CD4-positive, alpha-beta T cell treated with Interleukin-21 for 1 hour (primary cell): Measurements from ENCODE around the gene SPDYE16.
"Not testable (repeated sequence)": the region's sequence is repeated elsewhere in the genome, so short reads cannot be mapped to it uniquely, and the experiment has no call there.

Experiments
- DNase-seq: peaks from one replicate; pipeline ENCODE4 v3.0.0-alpha.2; 2020

SPDYE16 gene

DNA sequence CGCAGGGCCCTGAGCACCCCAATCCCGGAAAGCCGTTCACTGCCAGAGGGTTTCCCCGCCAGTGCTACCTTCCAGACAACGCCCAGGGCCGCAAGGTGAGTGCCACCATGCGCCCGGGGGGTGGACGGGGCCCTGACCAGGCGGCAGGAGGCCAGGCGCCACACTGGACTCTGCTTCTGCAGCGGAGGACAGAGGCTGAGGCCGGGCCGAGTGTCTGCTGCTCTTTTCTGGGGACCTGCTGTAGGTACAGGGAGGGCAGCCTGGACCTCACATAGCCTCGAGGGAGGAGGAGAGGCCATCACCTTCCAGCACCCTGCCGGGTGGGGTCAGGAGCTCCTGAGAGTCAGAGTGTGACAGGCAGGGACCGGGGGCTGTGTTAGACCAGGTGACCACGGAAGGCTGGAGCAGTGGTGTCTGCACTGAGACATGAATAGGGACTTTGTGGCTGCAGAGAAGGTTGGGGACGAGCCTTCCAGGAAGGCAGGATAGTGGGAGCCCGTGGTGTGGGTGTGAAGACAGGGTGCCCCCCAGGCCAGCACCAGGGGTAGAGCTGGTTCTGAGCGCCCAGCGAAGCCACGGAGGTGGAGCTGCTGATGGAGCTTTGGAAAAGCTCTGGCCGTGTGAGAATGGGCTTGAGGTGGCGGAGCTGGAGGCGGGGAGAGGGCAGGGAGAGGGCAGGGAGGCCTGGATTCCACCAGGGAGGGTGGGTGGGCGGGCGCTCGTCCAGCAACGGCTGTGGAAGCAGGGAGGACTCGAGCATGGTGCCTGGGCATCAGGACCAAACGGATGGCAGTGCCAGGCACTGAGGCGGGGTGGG, 38.5 kb downstream of the SPDYE16 start:
- not testable (repeated sequence) for DNase-seq

DNA sequence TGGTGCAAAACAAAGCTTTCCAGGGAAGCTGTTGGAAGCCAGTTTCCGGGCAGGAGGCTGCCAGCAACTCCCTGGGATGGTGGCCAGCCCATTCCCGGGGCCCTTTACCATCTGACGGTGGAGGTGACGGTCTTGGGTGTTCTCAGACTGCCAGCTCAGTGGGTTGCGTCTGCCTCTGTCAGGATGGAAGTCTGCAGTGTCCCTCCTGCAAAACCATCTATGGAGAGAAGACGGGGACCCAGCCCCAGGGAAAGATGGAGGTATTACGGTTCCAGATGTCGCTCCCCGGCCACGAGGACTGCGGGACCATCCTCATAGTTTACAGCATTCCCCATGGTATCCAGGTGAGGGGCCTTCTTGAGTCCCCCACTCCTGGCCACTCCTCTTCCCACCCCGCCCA, 39.9 kb downstream of the SPDYE16 start:
- not testable (repeated sequence) for DNase-seq

DNA sequence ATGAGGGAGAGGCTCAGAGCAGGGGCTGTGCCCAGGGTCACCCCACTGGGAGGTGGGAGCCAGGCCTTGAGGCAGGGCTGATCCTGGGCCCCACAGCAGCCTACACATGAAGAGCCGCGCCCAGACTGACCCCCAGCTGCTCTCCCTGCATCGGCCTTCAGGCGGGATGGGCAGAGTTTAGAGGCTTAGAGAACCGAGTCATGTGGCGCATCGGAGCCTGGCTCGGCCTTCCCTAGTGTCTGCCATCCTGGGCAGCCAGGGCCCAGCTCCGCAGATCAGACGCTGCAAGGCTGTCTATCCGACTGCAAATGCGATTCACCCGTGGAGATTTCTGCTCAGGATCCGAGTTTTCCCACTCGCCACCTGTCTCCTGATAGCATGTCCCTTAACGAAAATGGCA, 40.3 kb downstream of the SPDYE16 start:
- DNase-seq: not testable (repeated sequence)

DNA sequence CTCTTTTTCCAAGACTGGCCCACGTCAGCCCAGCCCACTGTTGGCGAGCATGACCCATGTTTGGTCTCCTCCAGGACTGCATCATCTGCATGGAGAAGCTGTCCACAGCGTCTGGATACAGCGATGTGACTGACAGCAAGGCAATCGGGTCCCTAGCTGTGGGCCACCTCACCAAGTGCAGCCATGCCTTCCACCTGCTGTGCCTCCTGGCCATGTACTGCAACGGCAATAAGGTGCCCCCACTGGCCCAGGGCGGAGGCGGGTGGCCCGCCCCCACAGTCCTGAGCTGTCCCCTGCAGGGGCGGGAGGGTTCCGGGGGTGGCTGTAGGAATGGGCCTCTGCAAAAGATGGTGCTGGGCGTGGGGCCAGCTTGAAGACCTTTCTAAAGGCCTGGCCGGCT, 40.9 kb downstream of the SPDYE16 start:
- not testable (repeated sequence) for DNase-seq

DNA sequence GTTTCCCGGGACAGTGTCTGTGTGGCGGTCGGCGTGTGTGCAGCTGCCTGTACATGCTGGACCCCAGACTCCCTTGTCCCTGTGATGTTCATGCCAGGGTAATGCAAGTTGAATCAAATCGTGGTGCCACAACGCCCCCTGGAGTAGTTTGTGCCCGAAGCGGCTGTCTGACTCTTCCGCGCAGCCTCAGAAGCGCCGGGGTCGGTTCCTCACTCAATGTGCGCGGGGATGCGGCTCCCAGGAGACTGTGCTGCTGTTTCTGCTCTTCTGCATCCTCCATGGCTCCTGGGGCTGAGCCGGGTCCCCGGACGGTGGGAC, 43.2 kb downstream of the SPDYE16 start:
- DNase-seq: not testable (repeated sequence)

DNA sequence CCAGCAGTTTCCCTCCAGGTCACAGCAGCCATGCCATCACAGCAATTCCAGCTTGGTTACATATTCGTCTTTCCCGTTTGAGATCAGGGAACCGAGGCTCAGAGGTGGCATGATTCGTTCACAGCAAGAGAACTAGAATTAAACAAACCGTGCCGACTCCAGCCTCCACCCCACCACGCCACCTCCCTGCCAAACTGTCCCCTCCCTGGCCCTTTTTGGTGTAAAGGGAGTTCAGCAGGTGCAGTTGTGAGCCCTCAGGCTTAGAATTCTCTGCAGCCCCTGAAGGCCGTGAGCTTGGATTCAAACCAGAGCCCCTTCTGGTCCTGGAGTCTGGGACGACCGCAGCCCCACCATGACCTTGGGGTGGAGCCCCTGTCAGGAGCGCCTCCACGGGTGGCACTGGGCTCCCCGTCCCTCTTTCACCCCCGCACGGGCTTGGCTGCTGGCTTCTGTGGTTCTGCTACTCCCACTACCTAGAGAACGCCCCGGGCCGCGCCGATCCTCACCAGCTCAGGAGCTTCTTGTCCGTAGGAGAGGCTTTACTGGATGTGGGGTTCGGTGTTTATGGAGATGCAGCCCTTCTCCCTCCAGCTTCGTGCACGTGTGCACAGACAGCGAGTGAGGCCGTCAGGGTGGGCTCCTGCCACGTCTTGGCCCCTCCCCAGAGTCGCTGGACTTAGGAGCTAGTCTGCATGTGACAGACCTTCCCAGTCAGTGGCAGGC, 43.7 kb downstream of the SPDYE16 start:
- not testable (repeated sequence) for DNase-seq

DNA sequence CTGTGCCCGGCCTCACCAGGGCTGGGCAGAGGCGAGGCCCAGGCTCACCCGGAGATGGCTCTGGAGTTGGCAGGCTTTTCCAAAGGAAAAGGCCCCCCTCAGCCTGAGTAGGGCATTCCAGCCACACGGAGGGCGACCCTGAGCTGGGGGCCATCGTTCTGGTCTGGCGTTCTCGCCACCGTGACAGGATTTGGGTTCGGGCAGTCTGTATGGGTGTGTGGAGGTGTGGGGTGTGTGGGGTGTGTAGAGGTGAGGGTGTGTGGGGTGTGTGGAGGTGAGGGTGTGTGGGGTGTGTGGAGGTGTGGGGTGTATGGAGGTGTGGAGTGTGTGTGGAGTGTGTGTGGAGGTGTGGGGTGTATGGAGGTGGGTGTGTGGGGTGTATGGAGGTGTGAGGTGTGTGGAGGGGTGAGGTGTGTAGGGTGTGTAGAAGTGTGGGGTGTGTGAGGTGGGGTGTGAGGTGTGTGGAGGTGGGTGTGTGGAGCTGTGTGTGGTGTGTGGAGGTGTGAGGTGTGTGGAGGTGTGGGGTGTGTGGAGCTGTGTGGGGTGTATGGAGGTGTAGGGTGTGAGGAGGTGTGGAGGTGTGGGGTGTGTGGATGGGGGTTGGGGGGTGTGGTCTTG, 44.4 kb downstream of the SPDYE16 start:
- DNase-seq: not testable (repeated sequence)

DNA sequence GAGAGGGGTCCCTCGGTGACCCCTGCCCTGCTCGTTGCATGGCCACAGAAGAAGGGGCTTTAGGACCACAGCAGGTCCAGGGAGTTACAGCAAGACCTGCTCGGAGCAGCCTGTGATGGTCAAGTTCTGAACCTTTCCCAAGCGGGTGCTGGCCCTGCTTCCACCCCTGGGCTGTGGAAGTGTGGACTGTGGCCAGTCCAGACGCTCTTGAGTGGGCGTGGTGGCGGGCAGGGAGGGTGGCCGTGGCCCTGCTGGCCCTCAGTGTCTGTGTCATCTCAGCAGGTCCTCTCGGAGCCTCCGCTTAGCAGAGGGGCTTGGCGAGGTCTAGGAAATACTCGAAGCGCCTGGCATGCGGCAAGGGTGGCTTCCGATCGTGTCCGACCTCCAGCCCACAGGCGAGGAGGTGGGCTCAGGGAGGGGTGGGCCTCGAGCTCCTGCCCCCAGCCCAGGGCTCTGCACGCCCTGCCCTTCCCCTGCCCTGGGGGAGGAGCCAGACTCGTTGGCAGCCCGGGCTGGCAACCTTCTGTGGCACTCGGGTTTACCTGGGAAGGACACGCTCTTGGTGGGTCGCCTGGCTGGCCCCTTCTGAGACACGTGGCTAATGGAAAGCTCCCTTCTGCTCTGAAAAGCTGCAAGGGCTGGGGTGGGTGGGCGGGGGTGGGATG, 45.0 kb downstream of the SPDYE16 start:
- not testable (repeated sequence) for DNase-seq

DNA sequence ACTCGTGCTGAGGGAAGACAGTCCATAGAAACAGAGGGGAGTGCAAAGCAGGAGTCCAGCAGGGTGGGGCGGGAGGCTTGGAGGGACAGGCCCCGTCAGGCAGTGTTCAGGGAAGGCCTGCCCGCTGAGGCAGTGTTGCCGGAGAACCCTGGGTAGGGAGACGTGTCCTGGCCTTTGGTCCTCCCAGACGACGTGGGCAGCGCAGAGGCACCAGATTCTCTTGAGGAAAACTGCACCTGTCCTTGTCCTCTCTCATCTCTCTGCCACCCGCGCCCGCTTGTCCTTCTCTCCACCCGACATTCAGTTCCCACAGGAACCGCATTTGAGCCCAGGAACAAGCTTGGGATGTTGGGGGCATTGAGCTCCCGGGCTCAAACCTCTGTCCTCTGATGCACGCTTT, 47.4 kb downstream of the SPDYE16 start:
- DNase-seq: not testable (repeated sequence)

DNA sequence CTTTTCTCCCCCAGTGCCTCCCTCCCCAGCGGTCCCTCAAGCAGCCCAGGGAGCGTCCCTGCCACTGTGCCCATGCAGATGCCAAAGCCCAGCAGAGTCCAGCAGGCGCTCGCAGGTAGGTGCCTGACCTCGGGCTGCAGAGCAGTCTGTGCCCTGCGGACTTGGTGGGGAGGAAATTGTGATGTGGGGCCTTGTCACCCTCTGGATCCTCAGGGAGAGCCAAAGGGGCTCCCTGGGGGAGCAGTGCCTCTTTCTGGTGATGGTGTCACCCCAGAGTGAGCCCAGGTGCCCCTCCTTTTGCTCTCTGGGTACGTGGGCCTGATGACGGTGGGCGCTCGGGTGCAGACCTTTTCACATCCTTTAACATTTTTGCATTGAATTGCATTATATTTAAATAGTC, 51.0 kb downstream of the SPDYE16 start:
- DNase-seq: not testable (repeated sequence)

DNA sequence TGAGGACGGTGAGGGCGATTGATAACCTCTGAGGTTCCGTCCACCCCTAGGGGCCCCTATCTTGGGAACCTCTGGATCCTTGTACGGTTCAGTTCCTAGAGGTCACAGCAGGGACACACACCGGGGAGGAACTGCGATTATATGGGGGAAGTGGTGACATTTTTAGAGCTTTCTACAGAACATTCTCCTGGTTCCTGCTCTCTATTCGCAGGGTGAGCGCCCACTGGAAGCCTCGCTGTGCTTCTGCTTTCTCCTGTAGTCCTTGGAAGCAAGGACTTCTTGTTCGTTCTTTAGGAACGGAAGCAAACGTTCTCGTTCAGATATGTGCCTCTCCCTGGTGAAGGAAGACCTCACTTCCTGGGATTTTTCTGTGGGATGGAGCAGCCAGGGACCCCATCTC, 55.1 kb downstream of the SPDYE16 start:
- not testable (repeated sequence) for DNase-seq

DNA sequence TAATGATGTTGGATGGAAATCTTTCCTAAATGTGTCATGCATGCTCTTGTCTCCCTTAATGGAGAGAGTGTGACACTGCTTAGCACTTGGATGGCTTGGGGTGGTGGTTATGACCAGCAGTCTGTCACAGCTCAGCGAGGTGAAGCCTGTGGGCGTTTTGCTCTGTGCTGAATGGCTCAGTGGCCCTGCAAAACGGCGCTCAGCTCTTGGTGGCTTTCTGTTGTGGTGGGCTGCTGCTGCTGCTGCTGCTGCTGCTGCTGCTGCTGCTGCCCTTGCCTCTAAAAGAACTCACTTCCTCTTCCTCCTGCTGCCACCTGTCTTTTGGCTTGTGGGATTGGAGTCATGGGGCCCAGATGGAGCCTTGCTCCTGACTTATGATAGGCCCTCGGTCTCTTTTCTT, 56.5 kb downstream of the SPDYE16 start:
- peak; percentile 30 for DNase-seq

DNA sequence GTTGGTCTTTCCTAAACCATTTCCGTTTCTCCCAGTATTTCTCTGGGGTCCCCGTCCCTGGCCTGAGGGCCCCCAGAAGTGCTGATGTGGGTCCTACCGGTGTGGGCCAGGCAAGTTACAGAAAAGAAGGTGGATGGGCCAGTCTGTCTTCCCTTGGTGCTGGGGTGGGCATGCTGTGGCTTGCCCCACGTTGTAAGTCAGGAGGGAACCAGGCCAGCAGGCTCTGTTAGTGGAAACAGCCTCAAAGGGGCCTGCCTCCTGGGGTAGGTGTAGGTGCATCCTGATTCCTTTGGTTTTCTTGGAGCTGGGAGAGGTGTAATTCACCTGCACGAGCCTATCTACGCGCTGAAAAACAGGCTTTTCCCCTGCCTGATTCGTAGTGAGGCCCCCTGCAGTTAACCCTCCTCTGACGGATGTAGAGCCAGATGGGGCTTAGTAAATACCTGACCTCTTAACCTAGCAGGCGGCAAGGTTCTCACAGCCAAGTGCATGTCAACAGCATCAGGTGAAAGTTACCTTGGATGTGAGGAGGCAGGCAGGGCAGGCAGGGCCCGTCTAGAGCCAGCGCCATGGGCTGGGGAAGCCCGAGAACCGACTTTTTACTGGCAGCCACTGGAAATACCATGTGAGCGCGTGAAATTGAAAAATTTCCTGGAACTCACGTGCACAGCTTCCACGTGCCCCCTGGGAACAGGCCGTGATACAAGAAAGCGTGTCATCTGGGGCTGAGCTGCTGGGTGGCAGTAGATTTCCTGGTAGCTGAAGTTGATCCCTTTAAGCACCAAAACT, 57.1 kb downstream of the SPDYE16 start:
- DNase-seq: not testable (repeated sequence)

DNA sequence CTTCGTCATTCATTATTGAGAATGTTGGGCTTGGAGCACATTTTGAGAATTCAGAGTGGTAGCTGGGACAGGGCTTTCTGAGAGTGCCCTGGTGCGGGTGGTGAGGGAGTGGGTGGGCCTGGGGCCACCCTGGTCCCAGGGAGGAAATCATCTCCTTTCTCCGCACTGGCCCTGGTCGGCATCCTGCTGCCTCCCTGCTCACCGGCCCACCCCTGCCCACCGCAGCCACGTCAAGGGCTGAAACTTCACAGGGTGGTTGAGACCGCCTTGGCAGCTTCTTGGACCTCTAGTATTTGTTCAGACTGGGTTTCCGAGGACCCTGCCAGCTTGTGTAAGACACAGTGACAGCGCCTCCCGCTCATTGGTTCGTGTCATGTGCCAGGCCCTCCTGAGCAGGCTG, 58.6 kb downstream of the SPDYE16 start:
- not testable (repeated sequence) for DNase-seq

DNA sequence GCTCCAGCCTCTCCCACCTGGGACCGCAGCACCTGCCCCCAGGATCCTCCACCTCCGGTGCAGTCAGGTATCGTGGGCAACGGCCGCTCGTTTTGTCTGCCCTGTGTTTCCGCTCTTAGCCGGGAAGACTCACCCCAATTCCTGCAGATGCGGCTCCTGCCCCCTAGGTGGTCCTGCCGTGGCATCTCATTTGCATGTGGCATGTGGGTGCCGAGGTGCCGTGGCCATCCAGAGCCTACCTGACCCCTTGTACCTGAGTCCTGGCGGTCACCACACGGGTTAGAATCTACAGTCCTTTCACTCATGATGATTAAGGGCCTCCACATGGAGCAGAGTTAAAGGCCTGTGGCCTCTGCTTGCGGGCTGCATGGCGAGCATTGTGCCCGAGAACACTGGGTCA, 60.0 kb downstream of the SPDYE16 start:
- not testable (repeated sequence) for DNase-seq

DNA sequence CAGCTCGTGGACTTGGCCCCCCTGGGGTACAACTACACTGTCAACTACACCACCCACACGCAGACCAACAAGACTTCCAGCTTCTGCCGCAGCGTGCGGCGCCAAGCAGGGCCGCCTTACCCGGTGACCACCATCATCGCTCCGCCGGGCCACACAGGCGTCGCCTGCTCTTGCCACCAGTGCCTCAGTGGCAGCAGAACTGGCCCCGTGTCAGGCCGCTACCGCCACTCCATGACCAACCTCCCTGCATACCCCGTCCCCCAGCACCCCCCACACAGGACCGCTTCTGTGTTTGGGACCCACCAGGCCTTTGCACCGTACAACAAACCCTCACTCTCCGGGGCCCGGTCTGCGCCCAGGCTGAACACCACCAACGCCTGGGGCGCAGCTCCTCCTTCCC, 60.4 kb downstream of the SPDYE16 start:
- DNase-seq: not testable (repeated sequence)
